HG03196 (cell line): ENCODE results near the gene CRTAC1.

Experiments
- ATAC-seq: cut with Tn5 transposase; IDR thresholded peaks from one replicate; pipeline ENCODE4 v1.9.1; 2021; ENCODE audit not compliant: unreplicated experiment

CRTAC1 gene

DNA sequence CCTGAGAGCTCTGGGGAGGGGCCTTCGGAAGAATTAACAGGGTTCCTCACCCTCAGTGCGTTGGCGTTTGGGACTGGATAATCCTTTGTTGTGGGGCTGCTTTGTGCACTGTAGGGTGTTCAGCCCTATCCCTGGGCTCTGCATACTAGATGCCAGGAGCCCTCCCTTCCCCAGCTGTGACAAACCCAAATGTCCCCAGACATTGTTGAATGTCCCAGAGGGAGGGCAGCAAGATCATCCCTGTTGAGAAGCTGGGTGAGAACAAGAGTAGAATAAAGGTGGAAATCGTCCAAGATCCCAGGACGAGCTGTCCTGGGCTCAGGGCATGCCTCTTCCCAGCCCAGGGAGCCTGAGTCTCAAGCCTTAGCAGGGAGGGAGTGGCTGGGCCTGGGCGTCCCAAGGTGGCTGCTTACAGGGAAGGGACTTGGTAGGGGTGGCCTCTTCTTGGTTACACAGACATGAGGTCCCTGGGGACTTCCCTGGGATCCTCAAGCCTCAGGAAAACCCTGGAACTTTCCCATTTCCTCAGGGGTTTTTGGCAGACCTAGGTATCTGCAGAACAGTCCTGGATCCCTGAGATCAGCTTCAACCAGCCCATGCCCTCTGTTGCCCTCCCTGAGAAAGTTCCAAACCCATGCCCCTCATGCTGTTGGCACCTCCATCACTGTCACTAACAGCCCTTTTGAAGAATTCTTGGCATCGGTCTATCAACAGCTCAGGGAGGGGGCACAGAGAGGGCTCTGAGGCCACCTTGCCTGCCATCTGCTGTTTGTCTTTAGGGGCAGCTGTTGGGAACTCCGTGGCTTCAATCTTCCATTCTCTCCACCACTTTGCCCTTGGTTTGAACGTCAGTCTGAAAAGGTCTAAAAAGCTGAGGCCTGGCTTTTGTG lies 127.0 kb downstream of the CRTAC1 start:
- ATAC-seq = no peak

DNA sequence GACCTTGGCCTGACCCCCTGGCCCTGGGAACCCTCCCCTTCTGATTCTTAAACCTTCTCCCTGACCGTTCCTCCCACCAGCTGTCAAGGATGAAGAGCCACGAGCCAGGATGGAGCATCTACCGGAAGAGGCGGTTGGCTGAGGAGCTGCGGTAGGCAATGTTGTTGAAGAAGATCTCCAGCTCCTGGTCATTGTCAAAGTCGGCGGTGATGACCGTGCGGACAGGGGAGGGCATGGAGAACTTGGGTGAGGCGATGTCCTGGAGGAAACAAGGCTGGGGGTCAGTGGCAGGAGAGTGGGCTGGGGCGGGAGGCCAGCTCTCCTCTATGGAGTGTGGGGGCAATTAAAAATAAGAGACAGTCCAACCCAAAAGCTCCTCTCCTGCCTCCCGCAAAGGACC lies 129.0 kb downstream of the CRTAC1 start:
- ATAC-seq = no peak

DNA sequence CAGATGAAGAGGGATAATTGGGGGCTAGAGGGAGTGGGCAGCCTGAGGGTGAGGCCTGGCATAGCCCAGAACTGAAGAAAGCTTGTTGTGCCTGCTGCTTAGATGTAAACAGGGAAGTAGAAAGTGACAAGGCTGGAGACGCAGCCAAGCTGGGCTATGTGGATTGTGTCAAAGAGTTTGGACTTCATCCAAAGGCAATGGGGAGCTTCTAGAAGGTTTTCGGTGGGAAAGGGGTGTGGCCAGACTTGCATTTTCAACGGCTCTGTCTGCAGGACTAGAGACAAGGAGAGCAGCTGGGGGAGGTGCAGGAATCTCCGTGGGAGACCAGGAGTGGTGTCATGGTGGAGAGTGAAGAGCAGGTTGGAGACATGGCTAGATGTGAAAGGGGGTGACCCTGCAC lies 132.0 kb downstream of the CRTAC1 start:
- no peak for ATAC-seq

DNA sequence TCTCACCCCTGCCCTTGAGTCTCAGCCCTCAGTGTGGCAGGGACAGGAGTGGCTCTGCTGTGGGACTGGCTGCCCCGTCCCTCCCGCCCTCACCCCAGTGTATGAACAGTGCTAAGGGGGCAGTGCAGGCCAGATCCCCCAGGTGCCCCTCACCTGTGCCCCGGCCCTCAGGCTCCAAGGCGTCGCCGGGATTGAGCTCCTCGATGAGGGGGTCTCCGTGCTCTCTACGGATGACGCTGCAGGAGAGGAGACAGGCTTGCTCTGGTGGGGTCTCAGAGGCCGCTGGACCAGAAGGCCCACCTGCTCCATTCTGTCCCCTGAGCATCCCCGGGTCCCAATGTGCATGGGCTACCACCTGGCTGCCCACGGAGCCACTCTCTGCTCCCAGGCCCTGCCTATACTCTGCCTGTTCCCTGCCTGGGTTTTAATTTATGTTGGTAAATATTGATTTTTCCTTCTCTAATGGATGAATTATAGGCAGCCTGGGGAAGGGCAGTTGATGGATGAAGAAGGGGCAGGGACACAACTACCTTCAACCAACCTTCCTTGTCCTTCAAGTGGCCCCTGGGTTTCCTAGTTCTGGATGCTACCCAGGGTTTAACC lies 133.6 kb downstream of the CRTAC1 start:
- no peak for ATAC-seq

GRCh38 chr10:97895915-97896314 lies 134.5 kb downstream of the CRTAC1 start:
- ATAC-seq = no peak

- no peak for ATAC-seq
Observed at GRCh38 chr10:97895084-97895483, 135.3 kb downstream of the CRTAC1 start.

DNA sequence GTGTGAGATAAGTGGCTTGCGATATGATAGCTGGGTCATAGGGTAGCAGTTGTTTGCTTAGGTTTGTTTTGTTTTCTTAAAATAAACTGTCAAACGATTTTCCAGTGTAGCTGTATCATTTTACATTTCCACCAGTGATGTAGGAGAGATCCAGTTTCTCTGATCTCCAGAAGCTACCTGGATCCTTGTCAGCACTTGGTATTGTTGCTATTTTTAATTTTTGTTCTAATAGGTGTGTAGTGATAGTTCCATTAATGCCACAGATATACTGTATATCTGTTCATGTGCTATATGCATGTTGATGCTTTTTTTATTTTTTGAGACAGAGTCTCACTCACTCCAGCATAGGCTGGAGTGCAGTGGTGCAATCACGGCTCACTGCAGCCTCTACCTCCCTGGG lies 136.3 kb downstream of the CRTAC1 start:
- ATAC-seq = no peak

DNA sequence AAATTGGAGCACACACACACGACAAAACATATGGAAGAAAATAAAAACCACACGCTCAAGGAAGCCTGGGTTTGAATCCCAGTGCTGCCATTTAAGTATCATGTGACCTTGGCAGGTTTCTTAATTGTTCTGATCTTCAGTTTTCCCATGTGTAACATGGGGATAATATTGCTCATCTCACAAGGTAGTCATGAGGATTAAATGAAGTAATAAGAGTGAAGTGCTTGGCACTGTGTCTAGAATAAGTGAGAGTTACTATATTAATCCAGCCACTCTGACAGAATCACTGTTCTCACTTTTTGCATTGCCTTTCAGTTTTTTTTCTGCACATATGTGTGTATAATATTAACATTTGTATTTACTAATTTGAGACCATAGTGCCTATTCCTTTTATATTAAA lies 137.5 kb downstream of the CRTAC1 start:
- ATAC-seq = no peak

DNA sequence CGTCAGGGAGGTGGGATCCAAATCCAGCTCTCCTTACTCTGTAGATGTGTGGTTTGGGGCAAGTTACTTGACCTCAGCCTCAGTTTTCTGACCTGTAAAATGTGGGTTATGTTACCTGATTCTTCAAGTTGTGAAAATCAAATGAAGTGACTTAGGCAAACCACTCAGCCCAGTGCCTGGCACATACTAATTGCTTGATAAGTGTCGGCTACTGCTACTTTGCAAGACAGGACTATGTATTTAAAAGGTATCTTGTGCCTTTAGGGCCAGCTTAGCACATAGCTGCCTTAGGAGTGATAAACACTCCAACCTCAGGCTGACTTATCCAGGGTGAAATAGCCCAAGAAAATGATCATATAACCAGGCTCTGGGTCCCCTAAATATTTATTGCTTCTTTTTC lies 137.9 kb downstream of the CRTAC1 start:
- ATAC-seq = no peak

- ATAC-seq = no peak
Observed at GRCh38 chr10:97891497-97892167, 138.8 kb downstream of the CRTAC1 start.

DNA sequence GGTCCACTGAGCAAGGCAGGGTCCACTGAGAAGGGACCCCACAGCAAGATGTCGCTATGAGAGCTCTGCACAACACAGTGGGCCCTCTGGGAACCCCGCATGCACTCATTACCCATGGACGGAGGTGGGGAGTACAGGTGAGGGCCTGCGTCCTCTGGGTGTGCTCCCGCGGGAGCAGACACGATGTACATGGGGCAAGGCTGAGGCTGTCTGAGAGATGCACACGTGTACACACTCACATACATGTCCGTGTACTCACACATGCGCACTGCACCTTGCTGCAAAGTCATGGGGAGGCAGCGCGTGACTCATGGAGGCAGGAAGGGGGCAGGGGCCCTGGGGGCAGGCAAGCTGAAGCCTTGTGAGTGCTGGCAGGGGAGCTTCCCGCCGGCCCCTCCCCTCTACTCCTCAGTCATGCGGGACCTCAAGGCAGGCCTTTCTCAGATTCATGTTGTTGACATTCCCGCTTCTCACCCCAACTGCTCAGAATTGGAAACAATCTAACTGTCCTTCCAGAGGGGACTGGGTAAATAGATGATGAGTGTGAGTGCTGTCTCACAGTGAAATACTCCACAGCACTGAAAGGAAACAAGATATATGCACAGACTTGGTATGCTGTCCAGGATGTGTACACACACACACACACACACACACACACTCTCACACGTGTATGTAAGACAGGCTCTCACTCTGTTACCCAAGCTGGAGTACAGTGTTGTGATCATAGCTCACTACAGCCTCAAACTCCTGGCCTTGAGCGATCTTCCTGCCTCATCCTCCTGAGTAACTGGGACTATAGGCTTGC lies 140.8 kb downstream of the CRTAC1 start:
- ATAC-seq = no peak

- no peak for ATAC-seq
Observed at GRCh38 chr10:97888641-97889262, 141.7 kb downstream of the CRTAC1 start.

GRCh38 chr10:97888134-97888533 lies 142.3 kb downstream of the CRTAC1 start:
- ATAC-seq = no peak

DNA sequence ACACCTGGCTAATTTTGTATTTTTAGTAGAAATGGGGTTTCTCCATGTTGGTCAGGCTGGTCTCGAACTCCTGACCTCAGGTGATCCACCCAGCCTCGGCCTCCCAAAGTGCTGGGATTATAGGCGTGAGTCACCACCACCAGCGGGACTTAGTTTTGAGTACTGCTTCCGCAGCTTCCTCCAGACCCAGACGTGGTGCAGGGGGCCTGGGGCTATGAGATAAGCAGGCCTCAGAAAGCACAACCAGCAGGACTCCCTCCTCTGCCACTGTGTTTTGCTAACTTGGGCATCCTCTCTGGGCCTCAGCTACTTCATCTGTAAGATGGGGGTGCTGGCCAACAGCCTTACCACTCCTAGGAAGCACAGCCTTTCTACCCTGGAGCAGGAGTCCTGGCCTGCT lies 143.0 kb downstream of the CRTAC1 start:
- no peak for ATAC-seq

- ATAC-seq = no peak
Observed at GRCh38 chr10:97886286-97886685, 144.1 kb downstream of the CRTAC1 start.

DNA sequence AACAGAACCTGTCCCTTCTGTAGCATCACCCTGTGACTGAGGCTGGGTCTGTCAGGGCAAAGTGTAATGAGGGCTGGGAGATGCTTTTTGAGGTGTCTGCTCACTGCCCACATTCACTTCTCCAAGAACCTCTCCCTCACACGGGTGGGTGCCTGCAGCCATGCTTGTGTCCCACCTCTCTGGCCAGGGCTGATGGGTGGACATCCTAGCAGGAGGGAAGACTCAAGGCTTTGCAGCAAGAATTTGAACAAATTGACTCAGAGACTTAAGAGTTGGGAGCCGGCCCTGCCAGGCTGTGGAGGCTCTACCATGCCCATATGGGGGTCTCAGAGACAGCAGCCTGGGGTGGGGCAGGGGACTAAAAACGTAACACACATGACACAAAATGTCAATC lies 147.3 kb downstream of the CRTAC1 start:
- ATAC-seq = no peak

- no peak for ATAC-seq
Observed at GRCh38 chr10:97882142-97883091, 148.0 kb downstream of the CRTAC1 start.

DNA sequence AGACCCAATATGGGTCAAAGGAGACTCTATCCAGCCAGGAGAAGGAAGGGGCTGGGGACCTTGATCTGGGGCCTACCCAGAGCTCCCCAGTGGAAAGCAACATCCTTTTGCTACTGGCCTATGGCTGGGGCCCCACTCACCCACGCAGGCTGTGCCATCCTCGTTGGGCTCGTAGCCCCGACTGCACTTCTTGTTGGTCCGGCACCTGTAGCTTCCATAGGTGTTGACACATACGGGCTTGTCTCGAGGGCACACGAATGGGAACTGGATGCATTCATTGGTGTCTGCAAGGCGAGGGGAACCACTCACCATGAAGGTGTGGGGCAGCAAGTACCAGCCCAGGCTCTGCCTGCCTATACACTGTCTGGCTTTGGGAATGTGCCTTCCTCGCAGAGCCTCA lies 150.3 kb downstream of the CRTAC1 start:
- ATAC-seq = no peak

- ATAC-seq = no peak
Observed at GRCh38 chr10:97879241-97879640, 151.2 kb downstream of the CRTAC1 start.

DNA sequence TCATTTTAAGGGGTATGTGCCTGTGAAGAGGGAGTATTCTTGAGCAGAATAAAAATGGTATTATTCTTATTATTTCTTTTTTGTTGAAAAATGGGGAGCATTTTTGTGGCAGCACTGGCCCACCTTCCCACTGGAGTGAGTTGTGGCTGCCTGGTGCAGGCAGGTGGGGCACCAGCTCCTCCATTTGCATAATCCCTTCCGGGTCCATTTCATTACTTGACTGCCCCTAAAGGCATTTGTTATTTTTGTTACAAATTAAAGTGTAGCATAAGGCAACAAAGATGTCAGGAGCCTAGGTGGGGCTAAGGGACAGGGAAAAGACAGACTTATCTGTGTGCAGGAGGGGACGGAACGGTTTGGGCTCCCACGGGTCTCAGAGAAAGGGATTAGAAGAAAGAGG lies 154.0 kb downstream of the CRTAC1 start:
- ATAC-seq = no peak
